ENCODE data around the gene ERRFI1.

- TF ChIP-seq CTCF (conservative IDR thresholded peaks at IDR 0.05) (no peak), ZFX (IDR thresholded peaks at IDR 0.05) (no peak)
Observed at GRCh38 chr1:8011016-8011415, 15.1 kb downstream of the ERRFI1 start.

All from C4-2B (cell line).